Kidney tubule cell (primary cell): ENCODE results near the gene EPS15.
"Not testable (repeated sequence)": the region's sequence is repeated elsewhere in the genome, so short reads cannot be mapped to it uniquely, and the experiment has no call there.

Experiments
- DNase-seq: peaks from one replicate; pipeline ENCODE4 v3.0.0-alpha.2; 2018; ENCODE audit warnings: low spot score

Gene EPS15

DNA sequence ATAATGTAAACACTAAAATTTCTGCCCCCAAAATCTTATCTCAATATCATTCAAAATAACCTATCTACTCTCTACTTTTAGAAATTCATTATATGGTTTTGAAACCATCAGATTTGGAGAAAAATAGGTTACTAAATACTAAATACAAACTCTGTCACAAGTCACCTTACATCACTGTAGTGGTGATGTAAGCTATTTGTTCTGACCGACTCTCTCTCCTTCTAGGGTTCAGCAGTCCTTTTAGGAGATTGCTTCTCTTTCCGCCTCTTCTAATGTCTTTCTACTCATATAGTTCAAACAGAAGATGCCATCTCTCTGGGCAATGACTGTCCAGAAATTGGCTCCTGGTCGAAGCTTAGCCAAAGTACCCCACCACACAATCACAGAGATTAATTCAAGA, 93.1 kb downstream of the EPS15 start:
- DNase-seq: no peak

GRCh38 chr1:51425273-51425672, 93.8 kb downstream of the EPS15 start:
- no peak for DNase-seq

DNA sequence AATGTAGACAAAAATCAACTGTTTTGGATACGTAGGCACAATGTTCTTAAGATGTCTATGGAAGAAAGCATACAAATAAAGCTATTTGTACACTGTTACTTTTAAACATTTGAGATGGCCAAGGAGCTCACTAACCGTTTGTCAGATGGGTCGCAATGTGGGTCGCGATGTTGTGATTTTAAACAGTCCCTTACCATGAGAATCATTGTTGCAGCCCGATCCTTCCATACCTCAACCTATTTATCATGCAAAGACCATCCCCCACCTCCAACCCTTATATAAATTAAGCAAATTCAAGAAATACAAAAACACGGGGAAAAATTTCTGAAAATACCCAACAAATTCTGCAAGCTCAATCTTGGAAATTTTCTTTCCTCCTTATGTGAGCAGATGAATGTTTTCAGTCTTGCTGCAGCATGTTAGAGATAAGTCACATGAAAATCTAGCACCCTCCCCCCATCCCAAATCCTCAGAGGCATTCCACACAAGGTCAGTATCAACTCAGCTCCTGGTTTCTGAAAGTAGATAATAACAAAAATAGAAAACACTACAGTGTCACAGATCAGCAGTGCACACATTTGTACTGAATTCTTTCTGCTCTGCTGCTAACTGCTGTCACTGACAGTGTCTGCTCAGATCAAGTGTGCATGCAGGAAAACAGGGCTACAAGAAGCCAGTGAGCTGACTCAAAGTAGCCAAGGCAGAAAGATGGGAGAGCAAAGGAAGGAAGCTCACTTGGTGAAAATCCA, 95.8 kb downstream of the EPS15 start:
- no peak for DNase-seq

DNA sequence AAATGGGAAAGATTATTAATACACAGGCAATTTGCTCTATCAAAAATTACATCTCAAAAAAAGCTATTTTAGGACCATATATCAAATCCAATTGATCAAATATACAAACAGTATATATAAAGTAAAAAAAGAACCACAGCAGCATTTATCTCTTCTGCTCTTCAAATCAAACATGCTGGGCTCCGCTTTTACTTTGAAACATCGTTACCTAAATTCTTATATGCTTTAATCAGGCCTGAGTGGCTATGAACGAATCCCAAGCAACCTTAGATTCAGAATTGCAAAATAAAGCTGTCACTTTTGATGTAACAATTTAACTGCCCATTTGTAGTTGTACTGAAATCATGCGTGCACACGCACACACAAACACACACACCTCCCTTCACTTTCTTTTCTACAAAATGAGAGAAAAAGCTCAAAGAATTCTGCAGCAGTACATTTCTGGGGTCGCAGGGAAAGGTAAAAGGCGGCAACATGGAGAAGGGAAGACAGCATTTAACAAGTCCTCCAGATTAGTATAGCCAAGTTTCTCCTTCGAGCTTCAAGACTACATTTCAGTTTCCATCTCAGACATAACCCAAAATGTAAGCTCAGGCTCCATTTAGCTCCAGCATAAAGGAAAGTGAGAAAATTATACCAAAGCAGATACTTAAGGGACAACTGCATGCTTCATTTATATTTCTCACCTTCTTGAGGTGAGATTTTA, 96.5 kb downstream of the EPS15 start:
- no peak for DNase-seq

DNA sequence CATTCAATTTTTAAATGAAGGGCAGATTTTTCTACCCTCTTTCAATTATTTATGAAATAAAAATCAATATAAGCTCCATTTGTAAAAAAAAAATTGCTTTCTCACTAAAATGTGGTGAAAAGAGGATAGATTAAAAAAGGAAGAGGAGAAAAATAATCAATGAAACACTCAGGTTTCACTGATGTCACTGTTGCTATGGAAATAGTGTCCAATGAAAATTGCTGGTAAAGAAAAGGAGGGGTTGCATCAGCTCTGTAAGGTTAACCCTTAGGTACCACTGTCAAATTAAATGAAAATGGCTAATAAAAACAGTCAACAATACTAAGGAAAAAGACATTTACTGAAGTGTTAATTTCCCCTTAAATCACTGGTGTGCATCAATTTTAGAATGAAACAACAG, 97.1 kb downstream of the EPS15 start:
- DNase-seq: peak; percentile 24

- no peak for DNase-seq
Observed at GRCh38 chr1:51420867-51421627, 98.0 kb downstream of the EPS15 start.

GRCh38 chr1:51418384-51418959, 100.6 kb downstream of the EPS15 start:
- no peak for DNase-seq

DNA sequence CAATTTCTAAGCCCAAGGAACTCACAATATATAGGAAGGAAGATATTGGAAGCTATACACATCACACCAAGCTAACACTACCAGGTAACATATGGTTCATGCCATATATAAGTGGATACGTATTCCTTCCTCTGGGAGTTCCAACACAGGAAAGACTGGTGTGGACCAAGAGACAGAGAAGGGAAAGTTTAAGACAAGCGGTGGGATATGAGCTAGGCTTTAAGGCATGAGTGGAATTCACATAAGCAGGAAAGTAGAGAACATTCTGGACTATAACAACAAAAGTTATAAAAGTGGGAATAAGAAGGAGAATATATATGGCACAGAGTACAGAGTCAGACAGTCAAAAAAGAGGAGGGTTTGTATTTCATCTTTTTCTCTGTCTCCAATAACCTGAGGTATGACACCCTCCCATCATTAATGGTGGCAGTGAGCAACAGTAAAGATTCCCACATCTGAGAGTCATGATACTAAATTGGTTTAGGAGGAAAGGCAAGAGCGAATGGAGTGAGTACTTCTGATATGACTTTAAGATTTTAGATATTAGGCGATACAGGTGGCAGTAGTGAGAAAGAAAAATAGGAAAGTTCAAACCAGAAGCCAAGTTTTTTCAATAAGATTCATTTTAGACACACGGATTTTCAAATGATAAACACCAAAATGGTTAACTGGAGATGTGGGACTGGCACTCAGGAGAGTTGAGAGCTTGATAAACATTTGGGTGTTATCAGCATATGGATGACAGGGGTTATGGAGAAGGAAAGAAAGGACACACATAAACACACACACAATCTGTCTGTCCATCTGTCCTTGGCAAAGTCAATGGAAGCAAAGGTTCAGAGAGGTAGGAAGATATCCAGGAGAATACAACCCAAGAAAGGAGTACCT, 101.3 kb downstream of the EPS15 start:
- peak; percentile 21 for DNase-seq

GRCh38 chr1:51416910-51417309, 102.2 kb downstream of the EPS15 start:
- no peak for DNase-seq

- DNase-seq: no peak
Observed at GRCh38 chr1:51415963-51416362, 103.1 kb downstream of the EPS15 start.

- no peak for DNase-seq
Observed at GRCh38 chr1:51414811-51415210, 104.3 kb downstream of the EPS15 start.

DNA sequence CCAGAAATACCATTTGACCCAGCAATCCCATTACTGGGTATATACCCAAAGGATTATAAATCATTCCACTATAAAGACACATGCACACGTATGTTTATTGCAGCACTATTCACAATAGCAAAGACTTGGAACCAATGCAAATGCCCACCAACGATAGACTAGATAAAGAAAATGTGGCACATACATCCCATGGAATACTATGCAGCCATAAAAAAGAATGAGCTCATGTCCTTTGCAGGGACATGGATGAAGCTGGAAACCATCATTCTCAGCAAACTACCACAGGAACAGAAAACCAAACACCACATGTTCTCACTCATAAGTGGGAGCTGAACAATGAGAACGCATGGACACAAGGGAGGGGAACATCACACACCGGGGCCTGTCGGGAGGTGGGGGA, 107.2 kb downstream of the EPS15 start:
- not testable (repeated sequence) for DNase-seq

- no peak for DNase-seq
Observed at GRCh38 chr1:51410568-51411460, 108.3 kb downstream of the EPS15 start.

DNA sequence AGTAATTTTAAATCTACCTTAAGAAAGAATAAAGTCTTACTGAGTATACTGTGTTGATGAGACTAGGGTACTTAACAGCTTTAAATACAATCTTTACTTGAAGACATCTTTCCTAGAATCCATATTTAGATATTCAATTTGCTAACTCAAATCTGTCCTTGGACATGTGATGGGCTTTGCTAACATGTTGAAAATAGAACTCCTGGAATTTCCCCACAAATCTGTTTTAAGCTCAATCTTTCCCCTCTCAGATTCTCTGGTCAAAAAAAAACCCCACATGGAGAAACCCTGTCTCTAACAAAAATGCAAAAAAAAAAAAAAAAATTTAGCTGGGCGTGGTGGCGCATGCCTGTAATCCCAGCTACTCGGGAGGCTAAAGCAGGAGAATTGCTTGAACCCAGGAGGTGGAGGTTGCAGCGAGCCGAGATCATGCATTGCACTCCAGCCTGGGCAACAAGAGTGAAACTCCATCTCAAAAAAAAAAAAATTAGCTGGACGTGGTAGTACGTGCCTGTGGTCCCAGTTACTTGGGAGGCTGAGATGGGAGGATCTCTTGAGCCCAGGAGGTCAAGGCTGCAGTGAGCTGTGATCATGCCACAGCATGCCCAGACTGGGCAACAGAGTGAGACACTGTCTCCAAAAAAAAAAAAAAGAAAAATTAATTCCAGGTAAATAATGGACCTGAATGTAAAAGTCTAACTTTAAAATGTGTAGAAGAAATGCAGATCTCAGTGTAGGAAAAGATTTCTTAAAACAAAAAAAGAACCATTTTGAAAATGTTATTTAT, 109.1 kb downstream of the EPS15 start:
- not testable (repeated sequence) for DNase-seq

- DNase-seq: no peak
Observed at GRCh38 chr1:51392241-51392640, 126.8 kb downstream of the EPS15 start.

GRCh38 chr1:51390641-51391040, 128.4 kb downstream of the EPS15 start:
- not testable (repeated sequence) for DNase-seq

DNA sequence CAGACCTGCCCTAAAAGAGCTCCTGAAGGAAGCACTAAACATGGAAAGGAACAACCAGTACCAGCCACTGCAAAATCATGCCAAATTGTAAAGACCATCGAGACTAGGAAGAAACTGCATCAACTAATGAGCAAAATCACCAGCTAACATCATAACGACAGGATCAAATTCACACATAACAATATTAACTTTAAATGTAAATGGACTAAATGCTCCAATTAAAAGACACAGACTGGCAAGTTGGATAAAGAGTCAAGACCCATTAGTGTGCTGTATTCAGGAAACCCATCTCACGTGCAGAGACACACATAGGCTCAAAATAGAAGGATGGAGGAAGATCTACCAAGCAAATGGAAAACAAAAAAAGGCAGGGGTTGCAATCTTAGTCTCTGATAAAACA, 131.8 kb downstream of the EPS15 start:
- DNase-seq: not testable (repeated sequence)

DNA sequence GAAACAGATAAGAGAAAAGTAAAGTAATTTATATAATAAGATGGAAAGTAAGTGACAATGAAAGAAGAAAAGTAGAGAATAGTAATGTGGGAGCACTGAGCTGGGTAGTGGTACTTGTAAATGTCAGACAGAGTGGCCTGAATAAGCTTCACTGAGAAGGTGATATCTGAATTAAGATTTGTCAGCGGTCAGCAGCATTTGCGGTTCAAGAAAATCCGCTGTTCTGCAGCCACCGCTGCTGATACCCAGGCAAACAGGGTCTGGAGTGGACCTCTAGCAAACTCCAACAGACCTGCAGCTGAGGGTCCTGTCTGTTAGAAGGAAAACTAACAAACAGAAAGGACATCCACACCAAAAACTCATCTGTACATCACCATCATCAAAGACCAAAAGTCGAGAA, 132.8 kb downstream of the EPS15 start:
- not testable (repeated sequence) for DNase-seq

GRCh38 chr1:51385776-51386175, 133.3 kb downstream of the EPS15 start:
- DNase-seq: no peak

DNA sequence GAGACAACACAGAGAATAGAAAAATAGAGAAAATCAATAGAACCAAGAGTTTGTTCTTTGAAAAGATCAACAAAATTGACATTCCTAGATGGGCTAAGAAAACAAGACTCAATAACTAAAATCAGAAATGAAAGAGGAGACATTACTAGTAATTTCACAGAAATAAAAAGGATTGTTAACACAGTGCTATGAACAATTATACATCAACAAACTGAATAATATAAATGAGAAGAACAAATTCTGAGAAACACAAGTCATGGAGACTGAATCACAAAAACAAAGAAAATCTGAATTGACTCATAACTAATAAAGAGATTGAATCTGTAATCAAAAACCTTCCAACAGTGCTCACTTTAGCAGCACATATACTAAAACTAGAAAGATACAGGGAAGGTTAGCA, 137.1 kb downstream of the EPS15 start:
- DNase-seq: no peak
